GM23338 (cell line): Measurements from ENCODE around the gene AXIN1. TPM values are rescaled to one million over a fixed set of nuclear protein-coding genes. Genes with fewer than 3 reads are reported as not detected.

Experiments
- ATAC-seq: fragments of 200-7000 bp; cut with Tn5 transposase; 3 replicates; pipeline ENCODE4 v1.9.1; 2020
- DNase-seq: peaks from one replicate; pipeline ENCODE4 v3.0.0-alpha.2; 2015; ENCODE audit warnings: low spot score
- H2AFZ ChIP-seq: fragments of 200-600 bp; sonication (generic); 2 replicates; pipeline ENCODE4 v1.8.0; 2016; ENCODE audit warnings: antibody characterized with exemption, mild to moderate bottlenecking, moderate library complexity
- H3F3A ChIP-seq: fragments of 200-600 bp; sonication (generic); replicated peaks from 2 replicates; pipeline ENCODE4 v1.8.0; 2017; ENCODE audit warnings: antibody characterized with exemption, mixed run types, low read depth
- H3K27ac ChIP-seq: fragments of 200-600 bp; sonication (generic); 2 replicates; pipeline ENCODE4 v1.6.1; 2016; ENCODE audit warnings: low read depth
- H3K27me3 ChIP-seq: fragments of 200-600 bp; sonication (generic); 2 replicates; pipeline ENCODE4 v1.8.0; 2016; ENCODE audit warnings: mild to moderate bottlenecking, mixed run types, moderate library complexity; ENCODE audit not compliant: insufficient read depth
- H3K36me3 ChIP-seq: fragments of 200-600 bp; sonication (generic); 2 replicates; pipeline ENCODE4 v1.8.0; 2016; ENCODE audit warnings: mild to moderate bottlenecking; ENCODE audit not compliant: insufficient read depth
- H3K4me1 ChIP-seq: fragments of 200-600 bp; sonication (generic); 2 replicates; pipeline ENCODE4 v1.8.0; 2016; ENCODE audit warnings: mild to moderate bottlenecking, moderate library complexity; ENCODE audit not compliant: insufficient read depth
- H3K4me2 ChIP-seq: fragments of 200-600 bp; sonication (generic); 2 replicates; pipeline ENCODE4 v1.7.1; 2017; ENCODE audit warnings: mixed run types
- H3K4me3 ChIP-seq: fragments of 200-600 bp; sonication (generic); 2 replicates; pipeline ENCODE4 v1.6.1; 2016; ENCODE audit warnings: mixed run types
- H3K79me2 ChIP-seq: fragments of 200-600 bp; sonication (generic); replicated peaks from 2 replicates; pipeline ENCODE4 v1.8.0; 2017; ENCODE audit warnings: mild to moderate bottlenecking; ENCODE audit not compliant: insufficient read depth
- H3K9me2 ChIP-seq: fragments of 200-600 bp; sonication (generic); 2 replicates; pipeline ENCODE4 v1.8.0; 2017; ENCODE audit not compliant: insufficient read depth
- H4K20me1 ChIP-seq: fragments of 200-600 bp; sonication (generic); replicated peaks from 2 replicates; pipeline ENCODE4 v1.8.0; 2017; ENCODE audit warnings: mild to moderate bottlenecking; ENCODE audit not compliant: insufficient read depth
- H3K27ac Mint-ChIP-seq: 2 replicates; pipeline ENCODE4 v1.8.0; 2020; ENCODE audit warnings: inconsistent platforms, mild to moderate bottlenecking, moderate library complexity, mixed read lengths
- H3K27me3 Mint-ChIP-seq: 3 replicates; pipeline ENCODE4 v1.8.0; 2022; ENCODE audit warnings: low read depth, mild to moderate bottlenecking, moderate library complexity, mixed read lengths, inconsistent platforms; ENCODE audit not compliant: insufficient read depth, poor library complexity
- H3K36me3 Mint-ChIP-seq: 3 replicates; pipeline ENCODE4 v1.8.0; 2021; ENCODE audit warnings: low read depth, mild to moderate bottlenecking, inconsistent platforms, moderate library complexity, mixed read lengths
- H3K4me1 Mint-ChIP-seq: 3 replicates; pipeline ENCODE4 v1.8.0; 2020; ENCODE audit warnings: mild to moderate bottlenecking, inconsistent platforms, mixed read lengths
- H3K4me3 Mint-ChIP-seq: 3 replicates; pipeline ENCODE4 v1.8.0; 2021; ENCODE audit warnings: moderate library complexity, mild to moderate bottlenecking, inconsistent platforms, mixed read lengths
- H3K9me3 Mint-ChIP-seq: 3 replicates; pipeline ENCODE4 v1.8.0; 2020; ENCODE audit warnings: moderate library complexity, mild to moderate bottlenecking, inconsistent platforms, mixed read lengths
- CREB1 ChIP-seq: fragments of 250-450 bp; sonication (Bioruptor Pico); IDR thresholded peaks from 2 replicates; pipeline ENCODE4 v1.5.0; 2020; ENCODE audit warnings: low read depth, mild to moderate bottlenecking, moderate library complexity
- CTCF ChIP-seq, 2 experiments: fragments of 200-600 bp in 1 of 2; sonication (generic) in 1 of 2; conservative IDR thresholded peaks; 2 replicates each; pipeline versions ENCODE4 v1.5.1 to v1.6.1; 2016 to 2017; ENCODE audit warnings: antibody characterized with exemption in 2 of 2, low read depth in 2 of 2, mild to moderate bottlenecking in 2 of 2, moderate library complexity in 1 of 2
- ETS1 ChIP-seq: IDR thresholded peaks from 2 replicates; pipeline ENCODE4 v1.6.1; 2016; ENCODE audit warnings: antibody characterized with exemption
- EZH2 ChIP-seq: fragments of 200-600 bp; sonication (generic); IDR thresholded peaks from one replicate; pipeline ENCODE4 v1.8.0; 2017; ENCODE audit warnings: antibody characterized with exemption, mild to moderate bottlenecking, low read depth; ENCODE audit not compliant: unreplicated experiment
- EZH2phosphoT487 ChIP-seq: fragments of 200-600 bp; sonication (generic); IDR thresholded peaks from one replicate; pipeline ENCODE4 v1.8.1; 2018; ENCODE audit warnings: antibody characterized with exemption; ENCODE audit not compliant: unreplicated experiment
- JUNB ChIP-seq: IDR thresholded peaks from one replicate; pipeline ENCODE4 v1.6.1; 2016; ENCODE audit warnings: antibody characterized with exemption; ENCODE audit not compliant: unreplicated experiment
- NANOG ChIP-seq: IDR thresholded peaks from 2 replicates; pipeline ENCODE4 v1.6.1; 2016; ENCODE audit warnings: antibody characterized with exemption, borderline replicate concordance
- POLR2AphosphoS5 ChIP-seq: IDR thresholded peaks from 2 replicates; pipeline ENCODE4 v1.6.1; 2016; ENCODE audit warnings: antibody characterized with exemption, low read depth
- REST ChIP-seq: IDR thresholded peaks from one replicate; pipeline ENCODE4 v1.6.1; 2018; ENCODE audit warnings: antibody characterized with exemption; ENCODE audit not compliant: unreplicated experiment
- STAT1 ChIP-seq: IDR thresholded peaks from one replicate; pipeline ENCODE4 v1.6.1; 2016; ENCODE audit warnings: antibody characterized with exemption; ENCODE audit not compliant: unreplicated experiment
- ZNF114 ChIP-seq: fragments of 250-450 bp; sonication (Bioruptor Pico); IDR thresholded peaks from 2 replicates; pipeline ENCODE4 v1.5.0; 2020; ENCODE audit warnings: mild to moderate bottlenecking, moderate library complexity
- ZNF331 ChIP-seq: fragments of 250-450 bp; sonication (Bioruptor Pico); IDR thresholded peaks from 2 replicates; pipeline ENCODE4 v1.5.0; 2020; ENCODE audit warnings: low read depth, mild to moderate bottlenecking, moderate library complexity
- ZNF462 ChIP-seq: fragments of 250-450 bp; sonication (Bioruptor Pico); IDR thresholded peaks from 2 replicates; pipeline ENCODE4 v1.5.0; 2020; ENCODE audit warnings: mild to moderate bottlenecking, moderate library complexity
- polyA plus RNA-seq: library from polyadenylated mRNA; unstranded; fragments of >200 nt; fragmentation: Nextera tagmentation; extraction: Ambion mirVana; gene quantifications from 2 replicates; pipeline ENCODE4 v1.2.1, GENCODE V29; 2016
- total RNA-seq: library from RNA; depleted of rRNA; stranded (reverse); fragments of >200 nt; shearing (Covaris generic); gene quantifications from 2 replicates; pipeline ENCODE4 v1.2.3, GENCODE V29; 2014

The AXIN1 gene
- total and polyA plus RNA-seq, 2 experiments from 2014 or later: 14.3 to 54.5 TPM

- H3K4me3 ChIP-seq: no peak overlapping the region
- H3K79me2 ChIP-seq: no peaks in the 10 kb centered on the region
- peaks cover 61% of the 10 kb centered on the region for H3K27me3 ChIP-seq
- H3K4me3 Mint-ChIP-seq: no peak overlapping the region
- H3K9me2 ChIP-seq: no peaks in the 10 kb centered on the region
- no peaks in the 10 kb centered on the region for H3K4me1 ChIP-seq
- H3K36me3 Mint-ChIP-seq: no peaks in the 10 kb centered on the region
- peaks cover 44% of the 10 kb centered on the region for H3K27me3 Mint-ChIP-seq
- DNase-seq (peak; percentile 70), ATAC-seq (peak; percentile 17)
- H3F3A ChIP-seq: peaks cover 4% of the 10 kb centered on the region; the same call in 1 of the 2 replicates
- H3K36me3 ChIP-seq: no peaks in the 10 kb centered on the region
- H3K27ac ChIP-seq: no peak overlapping the region
- no peak overlapping the region for H3K27ac Mint-ChIP-seq
- H3K4me1 Mint-ChIP-seq: no peaks in the 10 kb centered on the region
- no peaks in the 10 kb centered on the region for H3K9me3 Mint-ChIP-seq
- H3K4me2 ChIP-seq: no peak overlapping the region
- no peak overlapping the region for H2AFZ ChIP-seq
- TF ChIP-seq STAT1 (no peak), CTCF (conservative IDR thresholded peaks at IDR 0.05; ENCODE audit: low read depth in 2 of 2) (no peak), ZNF462 (CRISPR knock-in tag) (no peak), ETS1 (no peak), JUNB (no peak), REST (no peak), ZNF114 (CRISPR knock-in tag) (no peak), ZNF331 (CRISPR knock-in tag) (no peak), POLR2AphosphoS5 (no peak), CREB1 (CRISPR knock-in tag) (no peak), EZH2 (no peak), EZH2phosphoT487 (no peak), NANOG (no peak)
- H4K20me1 ChIP-seq: 0 out of 2 replicates have a peak, but pooled peaks cover 2% of the 10 kb centered on the region
These were observed 73.6 kb downstream of the AXIN1 start for GRCh38 chr16:278863-279366.
